HepG2 (cell line): ENCODE data around the gene ETFDH. TPM values are rescaled to one million over a fixed set of nuclear protein-coding genes. Genes with fewer than 3 reads are reported as not detected.

Experiments
- BRCA1 ChIP-seq: sonication (generic); formaldehyde crosslinking; IDR thresholded peaks from 2 replicates; pipeline ENCODE4 v1.4.0; 2020; ENCODE audit warnings: missing genetic modification reagents
- ELF1 ChIP-seq: sonication (generic); formaldehyde crosslinking; IDR thresholded peaks from 2 replicates; pipeline ENCODE4 v1.4.0; 2020; ENCODE audit warnings: missing genetic modification reagents
- GABPB1 ChIP-seq: IDR thresholded peaks from 2 replicates; pipeline ENCODE4 v1.6.1; 2016; ENCODE audit warnings: mild to moderate bottlenecking, missing genetic modification reagents, moderate library complexity, missing compliant biosample characterization
- IKZF4 ChIP-seq: sonication (generic); formaldehyde crosslinking; IDR thresholded peaks from 2 replicates; pipeline ENCODE4 v1.5.1; 2020; ENCODE audit warnings: borderline replicate concordance, mild to moderate bottlenecking, low read depth, missing genetic modification reagents; ENCODE audit errors: not compliant biosample characterization
- MLLT10 ChIP-seq: sonication (generic); formaldehyde crosslinking; IDR thresholded peaks from 2 replicates; pipeline ENCODE4 v1.4.0; 2020; ENCODE audit warnings: missing genetic modification reagents
- SNAPC2 ChIP-seq: sonication (generic); formaldehyde crosslinking; IDR thresholded peaks from 2 replicates; pipeline ENCODE4 v1.8.1; 2022; ENCODE audit warnings: mild to moderate bottlenecking, missing genetic modification reagents
- ZNF276 ChIP-seq: sonication (generic); formaldehyde crosslinking; IDR thresholded peaks from 2 replicates; pipeline ENCODE4 v1.4.0; 2020; ENCODE audit warnings: mild to moderate bottlenecking, low read depth, missing genetic modification reagents
- ZNF292 ChIP-seq: sonication (generic); formaldehyde crosslinking; IDR thresholded peaks from 2 replicates; pipeline ENCODE4 v1.8.1; 2022; ENCODE audit warnings: mild to moderate bottlenecking, low read depth, missing genetic modification reagents, borderline replicate concordance
- ZNF407 ChIP-seq: sonication (generic); formaldehyde crosslinking; IDR thresholded peaks from one replicate; pipeline ENCODE4 v1.5.1; 2020; ENCODE audit warnings: mild to moderate bottlenecking, missing genetic modification reagents; ENCODE audit errors: not compliant biosample characterization
- ZNF800 ChIP-seq: sonication (generic); formaldehyde crosslinking; IDR thresholded peaks from 2 replicates; pipeline ENCODE4 v1.4.0; 2020; ENCODE audit warnings: missing genetic modification reagents
- ZSCAN31 ChIP-seq: sonication (generic); formaldehyde crosslinking; IDR thresholded peaks from 2 replicates; pipeline ENCODE4 v1.5.0; 2020; ENCODE audit warnings: low read depth, mild to moderate bottlenecking, missing genetic modification reagents
- polyA plus RNA-seq, 8 experiments: library from polyadenylated mRNA; depleted of rRNA in 3 of 8; stranded (reverse) in 7 of 8; unstranded in 1 of 8; fragments of >200 nt; fragmentation: Illumina TruSeq in 4 of 8; extraction: Trizol in 4 of 8; gene quantifications; 2 replicates each; pipeline versions ENCODE4 v1.2.1 to v1.2.3, GENCODE V29; 2011 to 2016; ENCODE audit warnings: low read depth in 4 of 8, missing spikeins in 1 of 8, mixed read lengths in 1 of 8; ENCODE audit not compliant: insufficient read depth in 1 of 8
- total RNA-seq, 5 experiments: library from RNA; depleted of rRNA; stranded (reverse); fragments of >200 nt; fragmentation: Illumina TruSeq; extraction: Trizol; gene quantifications; 2 replicates each; pipeline ENCODE4 v1.2.3, GENCODE V29; 2016; ENCODE audit warnings: low read depth in 1 of 5

ETFDH gene
- total and polyA plus RNA-seq, 2 of the 13 experiments (the other 11 are each of a cell fraction or from before 2014, with no cell fraction given): 14.7 to 17.8 TPM

GRCh38 chr4:158681629-158682028 is 9.5 kb downstream of the ETFDH start (continued):
- no peak for TF ChIP-seq ELF1
- no peak for TF ChIP-seq SNAPC2 (CRISPR knock-in tag)
- no peak for TF ChIP-seq IKZF4 (CRISPR knock-in tag)
- TF ChIP-seq ZNF407 (CRISPR knock-in tag): no peak
- no peak for TF ChIP-seq ZNF276 (CRISPR knock-in tag)
- no peak for TF ChIP-seq BRCA1 (CRISPR knock-in tag)
- TF ChIP-seq ZNF800 (CRISPR knock-in tag): no peak
- TF ChIP-seq ZSCAN31 (CRISPR knock-in tag): no peak
- TF ChIP-seq MLLT10: no peak
- no peak for TF ChIP-seq GABPB1 (CRISPR knock-in tag)
- TF ChIP-seq ZNF292 (CRISPR knock-in tag): no peak
